H1 (cell line): ENCODE measurements around the gene TPH2. TPM values are rescaled to one million over a fixed set of nuclear protein-coding genes. Genes with fewer than 3 reads are reported as not detected.

Experiments
- CTCF ChIA-PET: fragments of 300-600 bp; sonication (Branson Sonifier 250); formaldehyde crosslinking; loops from one replicate; lab custom pipeline; 2021; ENCODE audit not compliant: partially characterized antibody; lab: Charles Lee
- POLR2A ChIA-PET: fragments of 300-600 bp; sonication (Branson Sonifier 250); formaldehyde crosslinking; loops from one replicate; lab custom pipeline; 2021; ENCODE audit warnings: inconsistent platforms; ENCODE audit not compliant: partially characterized antibody; lab: Charles Lee
- DNase-seq, 2 experiments: peaks; one replicate each; pipeline versions ENCODE4 v3.0.0 to v3.0.0-alpha.2; 2010 to 2022; ENCODE audit warnings: low spot score in 2 of 2, low read depth in 1 of 2, mixed read lengths in 1 of 2
- FAIRE-seq: peaks from 2 replicates; lab custom pipeline; 2011; peaks lifted over from hg19 to GRCh38; lab: Jason Lieb, UNC
- H2AFZ ChIP-seq: 2 replicates; pipeline ENCODE4 v1.8.1; 2012; ENCODE audit warnings: low read length, inconsistent platforms
- H2AK5ac ChIP-seq: 2 replicates; pipeline ENCODE4 v1.6.1; 2013; ENCODE audit warnings: low read depth, low read length
- H2BK120ac ChIP-seq: replicated peaks from 2 replicates; pipeline ENCODE3; 2013; ENCODE audit warnings: low read depth, low read length, inconsistent platforms
- H2BK12ac ChIP-seq: 2 replicates; pipeline ENCODE4 v1.6.1; 2013; ENCODE audit warnings: low read depth, low read length
- H2BK15ac ChIP-seq: 2 replicates; pipeline ENCODE4 v1.6.1; 2013; ENCODE audit warnings: low read length
- H2BK20ac ChIP-seq: 2 replicates; pipeline ENCODE4 v1.6.1; 2013; ENCODE audit warnings: low read length
- H2BK5ac ChIP-seq: 2 replicates; pipeline ENCODE4 v1.6.1; 2013; ENCODE audit warnings: low read depth, low read length
- H3K14ac ChIP-seq: 2 replicates; pipeline ENCODE4 v1.6.1; 2013; ENCODE audit warnings: inconsistent platforms; ENCODE audit not compliant: insufficient read length
- H3K18ac ChIP-seq: 2 replicates; pipeline ENCODE4 v1.6.1; 2013; ENCODE audit warnings: low read length; ENCODE audit errors: extremely low read depth
- H3K23ac ChIP-seq: 2 replicates; pipeline ENCODE4 v1.6.1; 2013; ENCODE audit warnings: inconsistent platforms; ENCODE audit not compliant: insufficient read length
- H3K23me2 ChIP-seq: 2 replicates; pipeline ENCODE4 v1.6.1; 2013; ENCODE audit warnings: low read depth, low read length
- H3K27ac ChIP-seq: 2 replicates; pipeline ENCODE4 v1.6.1; 2011; ENCODE audit warnings: low read depth, low read length, inconsistent platforms
- H3K27me3 ChIP-seq, 4 experiments: replicated peaks in 1 of 4; 1 replicate in 1 of 4; 2 replicates in 3 of 4; pipeline versions ENCODE4 v1.6.1 to v1.8.1; 2011 to 2013; ENCODE audit warnings: low read length in 3 of 4, mild to moderate bottlenecking in 3 of 4, inconsistent platforms in 2 of 4, mixed read lengths in 2 of 4, moderate library complexity in 1 of 4; ENCODE audit not compliant: control insufficient read depth in 3 of 4, insufficient read depth in 3 of 4; ENCODE audit errors: extremely low read depth in 1 of 4
- H3K36me3 ChIP-seq, 4 experiments: 2 replicates each; pipeline versions ENCODE4 v1.6.1 to v1.8.1; 2011 to 2013; ENCODE audit warnings: mild to moderate bottlenecking in 4 of 4, low read length in 3 of 4, moderate library complexity in 2 of 4, control low read depth in 1 of 4, inconsistent platforms in 1 of 4; ENCODE audit not compliant: insufficient read depth in 4 of 4, control insufficient read depth in 2 of 4
- H3K4ac ChIP-seq: replicated peaks from 2 replicates; pipeline ENCODE3; 2013; ENCODE audit warnings: low read length, low read depth, mixed read lengths, inconsistent platforms; ENCODE audit not compliant: insufficient read length
- H3K4me1 ChIP-seq, 4 experiments: replicated peaks in 1 of 4; 1 replicate in 1 of 4; 2 replicates in 3 of 4; pipeline versions ENCODE4 v1.6.1 to v1.8.1; 2011 to 2013; ENCODE audit warnings: low read length in 3 of 4, inconsistent platforms in 2 of 4, mixed read lengths in 1 of 4; ENCODE audit not compliant: insufficient read depth in 4 of 4, control insufficient read depth in 3 of 4
- H3K4me2 ChIP-seq, 2 experiments: 2 replicates each; pipeline versions ENCODE4 v1.6.1 to v1.8.1; 2011 to 2013; ENCODE audit warnings: low read depth in 2 of 2, low read length in 2 of 2, control low read depth in 1 of 2, inconsistent platforms in 1 of 2, mild to moderate bottlenecking in 1 of 2; ENCODE audit not compliant: insufficient read depth in 1 of 2
- H3K4me3 ChIP-seq, 4 experiments: fragments of 200-600, 300-600 bp in 1 of 4; sonication (generic), shearing (Covaris generic), sonication (Bioruptor Twin) in 1 of 4; 2 replicates each; pipeline versions ENCODE4 v1.5.1 to v1.8.1; 2011 to 2016; ENCODE audit warnings: low read length in 4 of 4, low read depth in 3 of 4, control low read depth in 2 of 4, inconsistent platforms in 2 of 4, mild to moderate bottlenecking in 2 of 4, mixed read lengths in 1 of 4, moderate library complexity in 1 of 4; ENCODE audit not compliant: insufficient read depth in 2 of 4; ENCODE audit errors: extremely low read depth in 1 of 4
- H3K56ac ChIP-seq: replicated peaks from 2 replicates; pipeline ENCODE3; 2013; ENCODE audit warnings: low read depth, mild to moderate bottlenecking, mixed read lengths, low read length, inconsistent platforms; ENCODE audit not compliant: insufficient read length
- H3K79me1 ChIP-seq: 2 replicates; pipeline ENCODE4 v1.6.1; 2013; ENCODE audit warnings: low read depth, low read length, control low read depth
- H3K79me2 ChIP-seq, 2 experiments: 2 replicates each; pipeline versions ENCODE4 v1.6.1 to v1.8.1; 2012 to 2013; ENCODE audit warnings: low read length in 2 of 2, mild to moderate bottlenecking in 2 of 2, inconsistent platforms in 1 of 2; ENCODE audit not compliant: insufficient read depth in 2 of 2, control insufficient read depth in 1 of 2
- H3K9ac ChIP-seq, 4 experiments: replicated peaks in 1 of 4; 1 replicate in 1 of 4; 2 replicates in 3 of 4; pipeline versions ENCODE4 v1.6.1 to v1.8.1; 2011 to 2013; ENCODE audit warnings: low read depth in 3 of 4, low read length in 3 of 4, control low read depth in 2 of 4, mild to moderate bottlenecking in 2 of 4, moderate library complexity in 2 of 4, inconsistent platforms in 1 of 4; ENCODE audit errors: extremely low read depth in 1 of 4
- H3K9me3 ChIP-seq, 2 experiments: 2 replicates each; pipeline versions ENCODE4 v1.6.1 to v1.8.1; 2012 to 2013; ENCODE audit warnings: mild to moderate bottlenecking in 2 of 2, moderate library complexity in 2 of 2, control low read depth in 1 of 2, inconsistent platforms in 1 of 2, low read depth in 1 of 2, low read length in 1 of 2, mixed read lengths in 1 of 2; ENCODE audit not compliant: insufficient read depth in 2 of 2
- H4K20me1 ChIP-seq, 2 experiments: replicated peaks in 1 of 2; 2 replicates each; pipeline versions ENCODE3 to v1.8.1; 2011 to 2013; ENCODE audit warnings: inconsistent platforms in 2 of 2, low read length in 2 of 2, mild to moderate bottlenecking in 1 of 2; ENCODE audit not compliant: insufficient read depth in 2 of 2, control insufficient read depth in 1 of 2
- H4K5ac ChIP-seq: 2 replicates; pipeline ENCODE4 v1.6.1; 2013; ENCODE audit warnings: low read length, low read depth, mixed read lengths, inconsistent platforms; ENCODE audit not compliant: insufficient read length
- H4K8ac ChIP-seq: 2 replicates; pipeline ENCODE4 v1.8.0; 2013; ENCODE audit warnings: mild to moderate bottlenecking, moderate library complexity, low read length, inconsistent platforms; ENCODE audit not compliant: insufficient read depth; ENCODE audit errors: extremely low read depth
- H4K91ac ChIP-seq: replicated peaks from 2 replicates; pipeline ENCODE3; 2013; ENCODE audit warnings: low read length, mixed read lengths, inconsistent platforms; ENCODE audit not compliant: insufficient read length
- BACH1 ChIP-seq: IDR thresholded peaks from 2 replicates; pipeline ENCODE4 v1.6.1; 2012; ENCODE audit warnings: low read length, improper control_type of control experiment
- CBX8 ChIP-seq: fragments of 300-800, 300-1000 bp; sonication (generic); IDR thresholded peaks from 2 replicates; pipeline ENCODE4 v1.7.1; 2016; ENCODE audit warnings: low read depth, low read length, borderline replicate concordance
- HDAC2 ChIP-seq, 2 experiments: fragments of 300-600 bp in 1 of 2; sonication (generic) in 1 of 2; IDR thresholded peaks; 2 replicates each; pipeline ENCODE4 v1.6.1; 2011 to 2012; ENCODE audit warnings: low read depth in 2 of 2, low read length in 2 of 2, mild to moderate bottlenecking in 2 of 2, moderate library complexity in 2 of 2, borderline replicate concordance in 1 of 2, inconsistent platforms in 1 of 2
- HDAC6 ChIP-seq: IDR thresholded peaks from one replicate; pipeline ENCODE4 v1.7.1; 2012; ENCODE audit warnings: low read depth, mild to moderate bottlenecking, inconsistent platforms, low read length, moderate library complexity
- KDM4A ChIP-seq: IDR thresholded peaks from one replicate; pipeline ENCODE4 v1.7.1; 2012; ENCODE audit warnings: low read depth, mild to moderate bottlenecking, moderate library complexity, low read length, inconsistent platforms; ENCODE audit not compliant: severe bottlenecking
- NANOG ChIP-seq: IDR thresholded peaks from 2 replicates; pipeline ENCODE4 v1.6.1; 2011; ENCODE audit warnings: low read length, low read depth, mild to moderate bottlenecking, inconsistent platforms; ENCODE audit not compliant: insufficient read depth, poor library complexity, severe bottlenecking
- POLR2A ChIP-seq, 2 experiments: IDR thresholded peaks; 1 replicate in 1 of 2; 2 replicates in 1 of 2; pipeline ENCODE4 v1.6.1; 2011; ENCODE audit warnings: low read depth in 2 of 2, low read length in 2 of 2, mild to moderate bottlenecking in 2 of 2; ENCODE audit errors: control extremely low read depth in 1 of 2
- POLR2AphosphoS5 ChIP-seq: IDR thresholded peaks from 2 replicates; pipeline ENCODE4 v1.6.1; 2011; ENCODE audit warnings: low read depth, low read length
- RAD21 ChIP-seq, 2 experiments: IDR thresholded peaks in 1 of 2; conservative IDR thresholded peaks in 1 of 2; 2 replicates each; pipeline ENCODE4 v1.6.1; 2011; ENCODE audit warnings: low read depth in 2 of 2, low read length in 2 of 2, improper control_type of control experiment in 1 of 2, inconsistent platforms in 1 of 2, mild to moderate bottlenecking in 1 of 2, moderate library complexity in 1 of 2
- SIN3A ChIP-seq, 2 experiments: IDR thresholded peaks in 1 of 2; conservative IDR thresholded peaks in 1 of 2; 2 replicates each; pipeline ENCODE4 v1.6.1; 2011 to 2012; ENCODE audit warnings: low read length in 2 of 2, improper control_type of control experiment in 1 of 2, low read depth in 1 of 2, mild to moderate bottlenecking in 1 of 2
- SIRT6 ChIP-seq: IDR thresholded peaks from one replicate; pipeline ENCODE4 v1.7.1; 2012; ENCODE audit warnings: low read length, inconsistent platforms
- SP1 ChIP-seq: IDR thresholded peaks from 2 replicates; pipeline ENCODE4 v1.6.1; 2011; ENCODE audit warnings: low read depth, low read length
- SP4 ChIP-seq: IDR thresholded peaks from 2 replicates; pipeline ENCODE4 v1.6.1; 2012; ENCODE audit warnings: low read length, inconsistent platforms
- WGBS, 2 experiments: shearing (Covaris generic) in 1 of 2; methylation state at CpG; one replicate each; pipeline versions ENCODE4 v1.1.6 to v1.1.7; 2013 to 2015; ENCODE audit warnings: low lambda C conversion rate in 2 of 2, mixed read lengths in 2 of 2, inconsistent platforms in 1 of 2, low coverage in 1 of 2, missing lambda C conversion rate in 1 of 2; ENCODE audit not compliant: insufficient replicate concordance in 2 of 2, insufficient coverage in 1 of 2, insufficient read length in 1 of 2; ENCODE audit errors: extremely low coverage in 1 of 2, missing lambda C conversion rate in 1 of 2; 5-methylcytosine and 5-hydroxymethylcytosine counted together
- polyA plus RNA-seq, 7 experiments: library from polyadenylated mRNA; depleted of rRNA in 3 of 7; stranded (reverse) in 5 of 7; unstranded in 2 of 7; fragments of >200 nt in 5 of 7; fragments of 200-250 nt in 2 of 7; gene quantifications; 1 replicate in 5 of 7; 2 replicates in 1 of 7; 4 replicates in 1 of 7; pipeline versions ENCODE4 v1.2.1 to v1.2.3, GENCODE V29; 2011 to 2013; ENCODE audit warnings: missing spikeins in 2 of 7, mixed read lengths in 2 of 7
- total RNA-seq: library from RNA; stranded (reverse); fragmentation: NEBNext Ultra II Directional; extraction: Animal tissue kit (Norgen Biotek cat#: 25700); gene quantifications from 2 replicates; pipeline ENCODE4 v1.2.1, GENCODE V29; 2021

The TPH2 gene
- total and polyA plus RNA-seq, 2 of the 8 experiments (the other 6 are each of a cell fraction or from before 2014, with no cell fraction given) = 0.57 to 1.1 TPM

- Histone ChIP-seq H2AFZ (no peak overlapping the region), H3K4me1 (peaks cover 0 to 8% (median 2%) of the 10 kb centered on the region in 4 experiments; a peak in 3 of 7 replicates), H3K23me2 (no peaks in the 10 kb centered on the region), H3K27ac (no peak overlapping the region), H3K27me3 (no peaks in the 10 kb centered on the region; a peak in 1 of 7 replicates), H4K8ac (no peak overlapping the region), H3K14ac (no peak overlapping the region), H3K4me2 (no peak overlapping the region), H2AK5ac (no peak overlapping the region), H2BK15ac (no peak overlapping the region), H3K36me3 (no peaks in the 10 kb centered on the region), H2BK5ac (no peak overlapping the region), H3K4ac (no peak overlapping the region), H4K91ac (no peak overlapping the region), H2BK12ac (no peak overlapping the region), H3K9ac (no peak overlapping the region), H4K20me1 (no peaks in the 10 kb centered on the region), H3K79me2 (no peaks in the 10 kb centered on the region), H3K18ac (no peak overlapping the region), H3K56ac (no peak overlapping the region), H3K4me3 (no peak overlapping the region), H3K79me1 (no peaks in the 10 kb centered on the region), H3K9me3 (no peaks in the 10 kb centered on the region), H2BK20ac (no peak overlapping the region), H3K23ac (no peak overlapping the region), H4K5ac (no peak overlapping the region), H2BK120ac (no peak overlapping the region)
- POLR2A ChIA-PET = no interaction called here
- DNase-seq (no peak), FAIRE-seq (no peak)
- 69% methylated on average over 2 of the region's 4 CpGs; no CpG with 5 or more reads in 1 of the 2 experiments for WGBS, 2 experiments
- CTCF ChIA-PET = no interaction called here
- TF ChIP-seq CBX8 (no peak), SP4 (no peak), SP1 (no peak), KDM4A (no peak), POLR2AphosphoS5 (no peak), HDAC6 (no peak), SIRT6 (no peak), BACH1 (no peak), HDAC2 (IDR thresholded peaks at IDR 0.05; ENCODE audit: borderline replicate concordance in 1 of 2, low read depth in 2 of 2, low read length in 2 of 2) (no peak), SIN3A (conservative IDR thresholded peaks at IDR 0.05 in 1 of 2, IDR thresholded peaks at IDR 0.05 in 1 of 2; ENCODE audit: low read depth in 1 of 2, low read length in 2 of 2) (no peak), POLR2A (IDR thresholded peaks at IDR 0.05; ENCODE audit: control extremely low read depth in 1 of 2, low read depth in 2 of 2, low read length in 2 of 2) (no peak), RAD21 (IDR thresholded peaks at IDR 0.05 in 1 of 2, conservative IDR thresholded peaks at IDR 0.05 in 1 of 2; ENCODE audit: low read depth in 2 of 2, low read length in 2 of 2) (no peak), NANOG (no peak)
These were observed 35.0 kb downstream of the TPH2 start for GRCh38 chr12:71973687-71974086.
